Stimulated activated effector memory CD8-positive, alpha-beta T cell treated with anti-CD3 and anti-CD28 coated beads, Interleukin-12 subunit alpha, Interleukin-12 subunit beta, amount 100 ng/mL, for 72 hours (primary cell): ENCODE measurements around the gene PCDH15.
"Not testable (repeated sequence)": the region's sequence is repeated elsewhere in the genome, so short reads cannot be mapped to it uniquely, and the experiment has no call there.

Source experiments
- ATAC-seq: fragments of 150-1000 bp; cut with Tn5 transposase; 2 replicates; pipeline ENCODE4 v1.10.0; 2021
- DNase-seq, 2 donors: peaks; one replicate each; pipeline ENCODE4 v3.0.0; 2021 to 2022; ENCODE audit warnings: low spot score in 2 of 2
- H3K27ac Mint-ChIP-seq: one replicate; pipeline ENCODE4 v1.8.0; 2022; ENCODE audit warnings: mild to moderate bottlenecking, mixed read lengths
- H3K36me3 Mint-ChIP-seq: one replicate; pipeline ENCODE4 v1.8.0; 2022; ENCODE audit warnings: mild to moderate bottlenecking, mixed read lengths
- H3K4me1 Mint-ChIP-seq: one replicate; pipeline ENCODE4 v1.8.0; 2022; ENCODE audit warnings: mixed read lengths
- H3K4me3 Mint-ChIP-seq: one replicate; pipeline ENCODE4 v1.8.0; 2022; ENCODE audit warnings: mild to moderate bottlenecking, mixed read lengths
- H3K9me3 Mint-ChIP-seq: one replicate; pipeline ENCODE4 v1.8.0; 2022; ENCODE audit warnings: mixed read lengths

Gene PCDH15

DNA sequence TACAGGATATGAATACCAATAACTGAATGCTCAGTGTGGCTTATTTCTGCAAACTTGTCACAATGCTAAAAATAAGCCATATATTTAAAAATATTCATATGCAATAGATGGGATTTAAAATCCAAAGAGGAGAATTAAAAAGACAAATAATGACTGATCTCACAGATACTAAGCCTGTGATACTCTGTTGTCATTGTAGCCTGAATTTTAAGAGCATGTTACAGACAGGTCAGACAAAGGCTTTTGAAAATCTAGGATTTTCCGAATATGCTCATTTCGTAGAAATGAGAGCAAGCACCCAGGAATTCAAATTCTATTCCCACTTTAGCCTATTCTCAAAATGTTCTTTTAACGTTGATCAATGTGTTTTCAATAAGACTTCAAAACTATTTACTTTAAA is 269.7 kb downstream of the PCDH15 start:
- no peak overlapping the region for H3K4me3 Mint-ChIP-seq
- H3K4me1 Mint-ChIP-seq: no peaks in the 10 kb centered on the region
- no peaks in the 10 kb centered on the region for H3K36me3 Mint-ChIP-seq
- ATAC-seq (no peak), DNase-seq (no peak)
- H3K27ac Mint-ChIP-seq: no peak overlapping the region
- H3K9me3 Mint-ChIP-seq: peaks cover 17% of the 10 kb centered on the region

- Mint-ChIP-seq H3K36me3 (no peaks in the 10 kb centered on the region), H3K4me1 (no peaks in the 10 kb centered on the region), H3K4me3 (no peak overlapping the region), H3K9me3 (peaks cover 17% of the 10 kb centered on the region), H3K27ac (no peak overlapping the region)
- no peak for ATAC-seq
- DNase-seq: no peak
Measured at GRCh38 chr10:54530299-54530698, 270.7 kb downstream of the PCDH15 start.

DNA sequence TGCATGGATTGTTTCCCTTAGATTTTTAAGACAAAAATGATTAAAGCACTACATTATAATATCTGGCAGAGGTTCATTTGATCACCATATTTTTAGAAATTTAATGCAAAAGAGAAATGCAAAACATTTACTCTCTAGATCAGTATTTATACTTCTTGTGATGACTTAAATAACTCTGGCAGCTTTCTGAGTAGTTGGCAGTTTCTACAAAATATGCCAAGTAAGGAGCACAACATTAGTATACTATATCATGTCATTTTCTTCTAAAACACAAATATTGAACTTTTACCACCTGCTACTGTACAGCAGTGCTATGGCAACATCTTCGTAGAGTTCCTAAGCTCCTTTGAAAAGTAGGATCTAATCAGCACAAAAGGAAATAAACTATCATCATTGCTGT is 275.2 kb downstream of the PCDH15 start:
- no peak for ATAC-seq
- Mint-ChIP-seq H3K4me3 (no peak overlapping the region), H3K27ac (no peak overlapping the region), H3K9me3 (peaks cover 21% of the 10 kb centered on the region), H3K4me1 (no peaks in the 10 kb centered on the region), H3K36me3 (no peaks in the 10 kb centered on the region)
- DNase-seq: no peak

GRCh38 chr10:54515244-54515643 is 285.8 kb downstream of the PCDH15 start:
- not testable (repeated sequence) for ATAC-seq, DNase-seq, H3K27ac Mint-ChIP-seq, H3K4me1 Mint-ChIP-seq, H3K36me3 Mint-ChIP-seq, H3K4me3 Mint-ChIP-seq
- H3K9me3 Mint-ChIP-seq: peaks cover 20% of the 10 kb centered on the region

DNA sequence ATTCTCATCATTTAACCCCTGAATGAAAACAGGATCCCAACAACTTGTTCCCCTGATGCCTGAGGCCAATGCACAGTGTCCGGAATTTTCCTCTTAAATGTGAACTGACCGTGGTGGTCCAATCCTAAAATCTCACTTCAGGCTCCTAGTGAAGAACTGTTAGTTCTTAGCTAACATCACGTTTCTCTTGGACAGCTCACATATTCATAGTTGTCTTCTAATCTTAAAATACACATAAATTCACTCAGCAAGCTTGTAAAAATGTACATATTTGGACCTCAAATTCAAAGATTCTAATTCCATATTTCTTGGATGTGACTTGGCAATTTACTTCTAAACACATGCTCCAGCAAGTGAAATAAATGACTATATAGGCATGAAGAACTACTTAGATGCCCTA is 297.2 kb downstream of the PCDH15 start:
- Mint-ChIP-seq H3K9me3 (peaks cover 5% of the 10 kb centered on the region), H3K4me1 (no peaks in the 10 kb centered on the region), H3K27ac (no peak overlapping the region), H3K4me3 (no peak overlapping the region), H3K36me3 (no peaks in the 10 kb centered on the region)
- DNase-seq (no peak), ATAC-seq (no peak)

- Mint-ChIP-seq H3K4me1 (no peaks in the 10 kb centered on the region), H3K9me3 (peaks cover 12% of the 10 kb centered on the region), H3K36me3 (no peaks in the 10 kb centered on the region), H3K4me3 (no peak overlapping the region), H3K27ac (no peak overlapping the region)
- no peak for DNase-seq
- ATAC-seq: no peak
Measured at GRCh38 chr10:54501929-54502328, 299.1 kb downstream of the PCDH15 start.

- no peak overlapping the region for H3K4me3 Mint-ChIP-seq
- peaks cover 23% of the 10 kb centered on the region for H3K9me3 Mint-ChIP-seq
- H3K4me1 Mint-ChIP-seq: no peaks in the 10 kb centered on the region
- no peak for DNase-seq
- H3K27ac Mint-ChIP-seq: no peak overlapping the region
- no peaks in the 10 kb centered on the region for H3K36me3 Mint-ChIP-seq
- no peak for ATAC-seq
Measured at GRCh38 chr10:54496852-54497251, 304.2 kb downstream of the PCDH15 start.

DNA sequence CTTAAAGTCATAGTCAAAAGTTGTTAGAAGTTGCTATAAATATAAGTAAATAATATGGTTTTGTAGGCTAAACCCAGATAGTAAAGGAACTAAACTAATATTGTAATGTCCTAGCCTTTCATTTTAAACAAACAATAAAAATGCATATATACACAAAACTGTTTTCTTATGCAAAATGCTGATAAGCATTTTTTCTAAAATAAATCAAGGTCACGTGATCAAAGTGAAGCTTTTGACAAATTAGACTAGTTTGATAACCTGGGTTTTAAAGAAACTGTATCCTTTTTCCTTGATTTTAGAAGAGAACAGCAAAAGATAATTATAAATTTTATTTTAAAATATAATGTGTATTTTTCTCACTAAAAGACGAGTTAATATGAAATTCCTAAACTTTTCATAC is 313.3 kb downstream of the PCDH15 start:
- H3K4me3 Mint-ChIP-seq: no peak overlapping the region

GRCh38 chr10:54485971-54486370 is 315.1 kb downstream of the PCDH15 start:
- no peaks in the 10 kb centered on the region for H3K36me3 Mint-ChIP-seq
- no peaks in the 10 kb centered on the region for H3K4me1 Mint-ChIP-seq
- no peak overlapping the region for H3K27ac Mint-ChIP-seq
- ATAC-seq (no peak), DNase-seq (no peak)
- no peak overlapping the region for H3K4me3 Mint-ChIP-seq
- H3K9me3 Mint-ChIP-seq: peaks cover 16% of the 10 kb centered on the region

More for the DNA sequence above, 313.3 kb downstream of the PCDH15 start:
- Mint-ChIP-seq H3K36me3 (no peaks in the 10 kb centered on the region), H3K4me1 (no peaks in the 10 kb centered on the region), H3K27ac (no peak overlapping the region), H3K9me3 (peaks cover 11% of the 10 kb centered on the region)
- DNase-seq: no peak
- no peak for ATAC-seq

DNA sequence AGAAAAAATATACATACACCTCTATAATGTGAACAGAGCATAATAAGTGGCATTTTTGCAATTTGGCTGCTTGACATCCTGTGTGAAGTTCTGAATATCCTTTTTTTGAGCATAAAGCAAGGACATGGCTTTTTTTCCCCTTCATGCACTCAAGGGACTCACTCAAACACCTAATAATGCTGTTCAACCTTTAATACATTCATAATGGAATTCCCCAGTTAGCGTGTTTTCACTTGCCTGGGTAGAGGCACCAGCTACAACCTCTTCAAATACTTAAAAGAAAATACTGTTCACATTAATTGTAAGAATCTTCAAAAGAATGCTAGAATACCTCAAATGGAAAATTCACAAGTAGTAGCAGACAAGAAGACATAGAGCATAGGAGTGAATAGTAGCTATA is 316.8 kb downstream of the PCDH15 start:
- ATAC-seq (no peak), DNase-seq (no peak)
- H3K27ac Mint-ChIP-seq: no peak overlapping the region
- peaks cover 20% of the 10 kb centered on the region for H3K9me3 Mint-ChIP-seq
- no peaks in the 10 kb centered on the region for H3K4me1 Mint-ChIP-seq
- H3K36me3 Mint-ChIP-seq: no peaks in the 10 kb centered on the region
- no peak overlapping the region for H3K4me3 Mint-ChIP-seq

DNA sequence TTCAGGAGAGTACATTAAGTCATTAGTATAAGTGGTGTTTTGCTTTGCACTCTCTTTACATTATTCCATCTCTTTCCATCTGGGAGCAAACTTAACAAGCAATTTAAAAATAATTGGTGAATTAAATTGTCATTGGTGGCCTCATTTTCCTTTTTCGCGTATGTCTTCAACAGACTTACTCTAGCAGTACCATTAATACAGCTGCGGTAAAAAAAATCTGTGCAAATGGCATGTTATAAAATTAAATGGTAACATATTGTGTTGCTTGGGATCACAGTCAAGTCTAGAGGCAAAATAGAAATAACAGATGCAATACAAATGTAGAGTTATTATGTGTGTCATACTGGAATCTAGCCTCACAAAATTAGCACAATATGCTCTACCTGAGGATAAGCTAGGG is 322.4 kb downstream of the PCDH15 start:
- Mint-ChIP-seq H3K27ac (no peak overlapping the region), H3K4me1 (no peaks in the 10 kb centered on the region), H3K4me3 (no peak overlapping the region), H3K9me3 (peaks cover 15% of the 10 kb centered on the region), H3K36me3 (no peaks in the 10 kb centered on the region)
- ATAC-seq (no peak), DNase-seq (no peak)

- no peak for ATAC-seq
- Mint-ChIP-seq H3K27ac (no peak overlapping the region), H3K4me1 (no peaks in the 10 kb centered on the region), H3K36me3 (no peaks in the 10 kb centered on the region), H3K4me3 (no peak overlapping the region), H3K9me3 (peaks cover 14% of the 10 kb centered on the region)
- no peak for DNase-seq
Measured at GRCh38 chr10:54477738-54478137, 323.3 kb downstream of the PCDH15 start.

DNA sequence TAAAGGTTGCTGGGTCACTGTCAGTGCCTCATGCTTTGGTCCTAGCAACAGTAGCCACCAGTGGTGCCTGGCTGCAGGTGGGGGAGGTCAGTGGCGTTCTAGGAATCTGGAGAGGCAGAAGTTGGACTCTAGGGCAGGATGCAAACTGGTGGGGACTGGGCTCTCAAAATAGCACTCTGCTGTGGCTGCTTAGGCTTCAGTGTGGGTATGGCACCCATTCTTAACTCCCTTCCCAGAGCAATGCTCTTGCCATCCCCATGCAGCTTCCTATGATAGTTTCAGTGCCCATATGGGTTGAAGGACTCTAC is 330.8 kb downstream of the PCDH15 start:
- no peak overlapping the region for H3K27ac Mint-ChIP-seq
- no peak for ATAC-seq
- no peaks in the 10 kb centered on the region for H3K36me3 Mint-ChIP-seq

GRCh38 chr10:54469587-54470323 is 331.3 kb downstream of the PCDH15 start:
- H3K4me3 Mint-ChIP-seq: no peak overlapping the region
- no peaks in the 10 kb centered on the region for H3K4me1 Mint-ChIP-seq
- H3K27ac Mint-ChIP-seq: no peak overlapping the region
- DNase-seq (no peak), ATAC-seq (no peak)
- H3K36me3 Mint-ChIP-seq: no peaks in the 10 kb centered on the region
- H3K9me3 Mint-ChIP-seq: peaks cover 16% of the 10 kb centered on the region

More for the DNA sequence above, 330.8 kb downstream of the PCDH15 start:
- Mint-ChIP-seq H3K4me1 (no peaks in the 10 kb centered on the region), H3K9me3 (peaks cover 15% of the 10 kb centered on the region), H3K4me3 (no peak overlapping the region)
- DNase-seq: no peak

DNA sequence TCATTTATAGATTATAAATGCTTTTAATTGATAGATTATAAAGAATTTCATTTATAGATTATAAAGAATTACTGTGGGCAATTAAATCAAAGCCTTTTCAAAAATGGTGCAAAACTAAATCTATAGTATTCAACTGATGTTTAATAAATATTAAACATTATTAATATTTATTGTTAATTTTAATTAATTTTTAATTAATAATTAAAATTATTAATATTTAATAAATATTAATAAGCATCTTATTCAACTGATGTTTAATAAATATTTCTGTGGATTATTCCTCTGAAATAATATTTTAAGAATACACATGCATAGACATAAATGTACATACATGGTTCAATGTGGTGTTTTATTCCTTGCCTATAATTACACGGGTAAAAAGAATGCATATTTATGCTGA is 346.8 kb downstream of the PCDH15 start:
- no peak for ATAC-seq
- H3K9me3 Mint-ChIP-seq: peaks cover 14% of the 10 kb centered on the region
- no peaks in the 10 kb centered on the region for H3K4me1 Mint-ChIP-seq
- no peak overlapping the region for H3K27ac Mint-ChIP-seq
- H3K36me3 Mint-ChIP-seq: no peaks in the 10 kb centered on the region
- H3K4me3 Mint-ChIP-seq: no peak overlapping the region
- DNase-seq: no peak

DNA sequence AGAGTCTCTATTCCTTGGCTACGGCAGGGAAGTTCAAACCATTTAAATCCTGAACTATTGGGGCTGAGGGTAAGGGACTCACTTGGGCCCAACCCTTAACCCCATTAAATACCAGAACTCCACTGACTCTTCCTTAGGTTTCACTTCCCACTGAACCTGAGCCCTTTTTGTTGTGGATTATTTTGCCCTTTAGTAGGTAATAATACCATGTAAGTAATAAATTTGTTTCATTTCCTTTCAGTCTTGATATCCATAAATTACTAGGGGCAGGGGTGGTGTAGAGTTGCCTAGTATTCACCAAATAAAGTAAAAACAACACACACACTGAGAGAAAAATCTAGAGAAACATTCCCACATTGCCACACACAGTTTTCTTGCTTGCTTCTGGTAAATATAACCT is 352.0 kb downstream of the PCDH15 start:
- H3K4me3 Mint-ChIP-seq: no peak overlapping the region
- no peaks in the 10 kb centered on the region for H3K4me1 Mint-ChIP-seq
- H3K9me3 Mint-ChIP-seq: peaks cover 15% of the 10 kb centered on the region
- no peak overlapping the region for H3K27ac Mint-ChIP-seq
- DNase-seq: no peak
- ATAC-seq: no peak
- H3K36me3 Mint-ChIP-seq: no peaks in the 10 kb centered on the region

GRCh38 chr10:54444170-54444569 is 356.9 kb downstream of the PCDH15 start:
- DNase-seq (no peak), ATAC-seq (no peak)
- H3K9me3 Mint-ChIP-seq: peaks cover 24% of the 10 kb centered on the region
- no peak overlapping the region for H3K4me3 Mint-ChIP-seq
- no peaks in the 10 kb centered on the region for H3K36me3 Mint-ChIP-seq
- no peak overlapping the region for H3K27ac Mint-ChIP-seq
- no peaks in the 10 kb centered on the region for H3K4me1 Mint-ChIP-seq
